ENCODE data around the gene CFAP157.
A peak's percentile ranks its signal among the peaks of the same experiment; 100 is the strongest.

CFAP157 gene

GRCh38 chr9:127686461-127687393, 20.1 kb upstream of the CFAP157 start:
- H3K4me3 ChIP-seq: no peak overlapping the region
- H3K9ac ChIP-seq (ENCODE audit: insufficient read length): no peak overlapping the region
- no peak overlapping the region for H3K27ac ChIP-seq
- no peak for TF ChIP-seq EZH2 (IDR thresholded peaks at IDR 0.05)
- TF ChIP-seq FOXP2 (optimal IDR thresholded peaks at IDR 0.05; ENCODE audit: control extremely low read depth, extremely low read length, insufficient read depth): no peak
- TF ChIP-seq POLR2AphosphoS5 (IDR thresholded peaks at IDR 0.05; ENCODE audit: borderline replicate concordance, low read depth, low read length): no peak
- H3K9me3 ChIP-seq (ENCODE audit: low read depth, low read length): no peaks in the 10 kb centered on the region
- no peaks in the 10 kb centered on the region for H3K36me3 ChIP-seq (ENCODE audit: insufficient read depth, low read length)
- no peak for DNase-seq (ENCODE audit: low read depth, low spot score)

- H3K36me3 ChIP-seq (ENCODE audit: insufficient read depth, low read length): no peaks in the 10 kb centered on the region
- H3K4me3 ChIP-seq: no peak overlapping the region
- no peaks in the 10 kb centered on the region for H3K9me3 ChIP-seq (ENCODE audit: low read depth, low read length)
- no peak overlapping the region for H3K9ac ChIP-seq (ENCODE audit: insufficient read length)
- DNase-seq (ENCODE audit: low read depth, low spot score): no peak
- H3K27ac ChIP-seq: no peak overlapping the region
- TF ChIP-seq FOXP2 (optimal IDR thresholded peaks at IDR 0.05; ENCODE audit: control extremely low read depth, extremely low read length, insufficient read depth) (no peak), POLR2AphosphoS5 (IDR thresholded peaks at IDR 0.05; ENCODE audit: borderline replicate concordance, low read depth, low read length) (no peak), EZH2 (IDR thresholded peaks at IDR 0.05) (no peak)
Measured at GRCh38 chr9:127689329-127690000, 17.3 kb upstream of the CFAP157 start.

GRCh38 chr9:127690735-127691134, 16.1 kb upstream of the CFAP157 start:
- Histone ChIP-seq H3K36me3 (ENCODE audit: insufficient read depth, low read length) (no peaks in the 10 kb centered on the region), H3K9me3 (ENCODE audit: low read depth, low read length) (no peaks in the 10 kb centered on the region), H3K4me3 (no peak overlapping the region), H3K9ac (ENCODE audit: insufficient read length) (no peak overlapping the region), H3K27ac (no peak overlapping the region)
- no peak for TF ChIP-seq FOXP2 (optimal IDR thresholded peaks at IDR 0.05; ENCODE audit: control extremely low read depth, extremely low read length, insufficient read depth)
- no peak for TF ChIP-seq EZH2 (IDR thresholded peaks at IDR 0.05)
- no peak for TF ChIP-seq POLR2AphosphoS5 (IDR thresholded peaks at IDR 0.05; ENCODE audit: borderline replicate concordance, low read depth, low read length)
- DNase-seq (ENCODE audit: low read depth, low spot score): no peak

- Histone ChIP-seq H3K9ac (ENCODE audit: insufficient read length) (no peak overlapping the region), H3K4me3 (no peak overlapping the region)
- no peak for TF ChIP-seq POLR2AphosphoS5 (IDR thresholded peaks at IDR 0.05; ENCODE audit: borderline replicate concordance, low read depth, low read length)
- no peak for TF ChIP-seq FOXP2 (optimal IDR thresholded peaks at IDR 0.05; ENCODE audit: control extremely low read depth, extremely low read length, insufficient read depth)
- no peak for TF ChIP-seq EZH2 (IDR thresholded peaks at IDR 0.05)
Measured at GRCh38 chr9:127692071-127692470, 14.7 kb upstream of the CFAP157 start.

GRCh38 chr9:127693143-127693542, 13.6 kb upstream of the CFAP157 start:
- H3K36me3 ChIP-seq (ENCODE audit: insufficient read depth, low read length): no peaks in the 10 kb centered on the region
- TF ChIP-seq EZH2 (IDR thresholded peaks at IDR 0.05): no peak
- no peak for TF ChIP-seq FOXP2 (optimal IDR thresholded peaks at IDR 0.05; ENCODE audit: control extremely low read depth, extremely low read length, insufficient read depth)
- no peak for TF ChIP-seq POLR2AphosphoS5 (IDR thresholded peaks at IDR 0.05; ENCODE audit: borderline replicate concordance, low read depth, low read length)
- no peak for DNase-seq (ENCODE audit: low read depth, low spot score)
- no peaks in the 10 kb centered on the region for H3K9me3 ChIP-seq (ENCODE audit: low read depth, low read length)
- no peak overlapping the region for H3K9ac ChIP-seq (ENCODE audit: insufficient read length)
- no peak overlapping the region for H3K4me3 ChIP-seq
- H3K27ac ChIP-seq: no peak overlapping the region

More at GRCh38 chr9:127692071-127692470, 14.7 kb upstream of the CFAP157 start:
- DNase-seq (ENCODE audit: low read depth, low spot score): no peak
- H3K36me3 ChIP-seq (ENCODE audit: insufficient read depth, low read length): no peaks in the 10 kb centered on the region
- no peak overlapping the region for H3K27ac ChIP-seq
- no peaks in the 10 kb centered on the region for H3K9me3 ChIP-seq (ENCODE audit: low read depth, low read length)

GRCh38 chr9:127693697-127694096, 13.1 kb upstream of the CFAP157 start:
- Histone ChIP-seq H3K4me3 (no peak overlapping the region), H3K27ac (no peak overlapping the region), H3K36me3 (ENCODE audit: insufficient read depth, low read length) (no peaks in the 10 kb centered on the region), H3K9ac (ENCODE audit: insufficient read length) (no peak overlapping the region), H3K9me3 (ENCODE audit: low read depth, low read length) (no peaks in the 10 kb centered on the region)
- no peak for TF ChIP-seq FOXP2 (optimal IDR thresholded peaks at IDR 0.05; ENCODE audit: control extremely low read depth, extremely low read length, insufficient read depth)
- TF ChIP-seq POLR2AphosphoS5 (IDR thresholded peaks at IDR 0.05; ENCODE audit: borderline replicate concordance, low read depth, low read length): no peak
- DNase-seq (ENCODE audit: low read depth, low spot score): no peak

GRCh38 chr9:127694890-127695720, 11.7 kb upstream of the CFAP157 start:
- DNase-seq (ENCODE audit: low read depth, low spot score): no peak
- peak overlapping the region; percentile 17 for H3K9ac ChIP-seq (ENCODE audit: insufficient read length)
- H3K4me3 ChIP-seq: peak overlapping the region; percentile 28; the same call in 1 of the 2 replicates
- H3K36me3 ChIP-seq (ENCODE audit: insufficient read depth, low read length): no peaks in the 10 kb centered on the region
- H3K9me3 ChIP-seq (ENCODE audit: low read depth, low read length): no peaks in the 10 kb centered on the region
- no peak overlapping the region for H3K27ac ChIP-seq
- TF ChIP-seq FOXP2 (optimal IDR thresholded peaks at IDR 0.05; ENCODE audit: control extremely low read depth, extremely low read length, insufficient read depth) (no peak), POLR2AphosphoS5 (IDR thresholded peaks at IDR 0.05; ENCODE audit: borderline replicate concordance, low read depth, low read length) (no peak), EZH2 (IDR thresholded peaks at IDR 0.05) (no peak)

- DNase-seq (ENCODE audit: low read depth, low spot score): no peak
- Histone ChIP-seq H3K9me3 (ENCODE audit: low read depth, low read length) (no peaks in the 10 kb centered on the region), H3K9ac (ENCODE audit: insufficient read length) (no peak overlapping the region), H3K36me3 (ENCODE audit: insufficient read depth, low read length) (no peaks in the 10 kb centered on the region), H3K27ac (no peak overlapping the region), H3K4me3 (no peak overlapping the region)
- TF ChIP-seq POLR2AphosphoS5 (IDR thresholded peaks at IDR 0.05; ENCODE audit: borderline replicate concordance, low read depth, low read length): no peak
- no peak for TF ChIP-seq FOXP2 (optimal IDR thresholded peaks at IDR 0.05; ENCODE audit: control extremely low read depth, extremely low read length, insufficient read depth)
- TF ChIP-seq EZH2 (IDR thresholded peaks at IDR 0.05): no peak
Measured at GRCh38 chr9:127697575-127697974, 9.2 kb upstream of the CFAP157 start.
